Stimulated activated CD4-positive, alpha-beta T cell treated with anti-CD3 and anti-CD28 coated beads, TNF-alpha, amount 100 ng/mL, for 1 hour (primary cell): Measurements from ENCODE around the gene SLC25A1.
"Not testable (repeated sequence)": the region's sequence is repeated elsewhere in the genome, so short reads cannot be mapped to it uniquely, and the experiment has no call there.

Experiments
- DNase-seq, 3 donors: peaks; one replicate each; pipeline ENCODE4 v3.0.0-alpha.2; 2020; ENCODE audit warnings: low read depth in 3 of 3, low spot score in 1 of 3

SLC25A1 gene

GRCh38 chr22:19206287-19206686 is 27.8 kb upstream of the SLC25A1 start:
- DNase-seq = no peak

GRCh38 chr22:19204640-19205039 is 26.1 kb upstream of the SLC25A1 start:
- no peak for DNase-seq

DNA sequence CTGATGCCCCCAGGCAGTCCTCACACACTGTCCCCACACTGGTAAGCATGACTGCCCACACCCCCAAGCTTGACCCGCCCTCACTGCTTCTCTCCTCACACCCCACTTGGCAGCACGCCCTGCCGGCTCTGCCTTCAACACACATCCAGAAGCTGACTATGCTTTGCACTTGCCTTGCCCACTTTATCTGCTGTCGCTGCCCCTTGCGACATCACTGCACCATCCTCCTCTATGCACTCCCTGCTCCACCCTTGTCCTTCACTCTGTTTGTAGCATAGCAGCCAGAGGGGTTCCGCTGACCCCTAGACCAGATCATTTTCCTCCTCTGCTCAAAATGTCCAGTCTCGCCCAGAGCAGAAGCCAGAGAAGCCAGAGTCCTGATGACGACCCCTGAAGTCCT is 25.3 kb upstream of the SLC25A1 start:
- no peak for DNase-seq

DNA sequence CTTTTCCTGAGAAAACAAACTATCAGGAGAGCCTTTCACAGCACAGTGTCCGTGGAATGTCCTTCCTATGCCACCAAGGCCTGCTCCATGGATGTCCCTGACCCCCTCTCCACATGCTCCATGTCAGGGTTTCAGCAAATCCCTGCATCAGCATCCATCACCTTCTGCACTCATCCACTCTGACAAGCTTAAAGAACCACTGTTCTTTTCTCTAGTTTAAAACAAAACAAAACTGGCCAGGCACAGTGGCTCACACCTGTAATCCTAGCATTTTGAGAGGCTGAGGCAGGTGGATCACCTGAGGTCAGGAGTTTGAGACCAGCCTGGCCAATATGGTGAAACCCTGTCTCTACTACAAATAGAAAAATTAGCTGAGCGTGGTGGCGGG is 24.3 kb upstream of the SLC25A1 start:
- not testable (repeated sequence) for DNase-seq

GRCh38 chr22:19201869-19202798 is 23.6 kb upstream of the SLC25A1 start:
- no peak for DNase-seq

GRCh38 chr22:19201130-19201868 is 22.8 kb upstream of the SLC25A1 start:
- no peak for DNase-seq

DNA sequence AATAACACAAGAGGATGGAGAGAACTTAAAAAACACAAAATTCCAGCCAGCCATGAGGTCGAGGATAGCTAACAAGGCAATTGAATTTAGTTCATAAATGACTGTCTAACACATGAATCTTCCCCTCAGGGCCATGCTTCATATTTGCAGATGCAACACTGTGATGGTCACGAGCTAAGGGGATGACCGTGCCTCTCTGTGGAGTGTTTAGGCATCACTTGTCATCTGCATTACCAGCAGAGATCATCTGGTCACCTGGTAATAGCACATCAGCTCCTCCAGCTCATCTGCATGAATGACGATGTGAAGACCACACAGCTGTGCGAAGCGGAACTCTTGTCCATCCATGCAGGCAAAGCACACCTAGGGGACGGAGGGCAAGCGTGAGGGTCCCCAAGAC is 20.9 kb upstream of the SLC25A1 start:
- DNase-seq = no peak

- DNase-seq = no peak
Observed at GRCh38 chr22:19197997-19198865, 19.7 kb upstream of the SLC25A1 start.

DNA sequence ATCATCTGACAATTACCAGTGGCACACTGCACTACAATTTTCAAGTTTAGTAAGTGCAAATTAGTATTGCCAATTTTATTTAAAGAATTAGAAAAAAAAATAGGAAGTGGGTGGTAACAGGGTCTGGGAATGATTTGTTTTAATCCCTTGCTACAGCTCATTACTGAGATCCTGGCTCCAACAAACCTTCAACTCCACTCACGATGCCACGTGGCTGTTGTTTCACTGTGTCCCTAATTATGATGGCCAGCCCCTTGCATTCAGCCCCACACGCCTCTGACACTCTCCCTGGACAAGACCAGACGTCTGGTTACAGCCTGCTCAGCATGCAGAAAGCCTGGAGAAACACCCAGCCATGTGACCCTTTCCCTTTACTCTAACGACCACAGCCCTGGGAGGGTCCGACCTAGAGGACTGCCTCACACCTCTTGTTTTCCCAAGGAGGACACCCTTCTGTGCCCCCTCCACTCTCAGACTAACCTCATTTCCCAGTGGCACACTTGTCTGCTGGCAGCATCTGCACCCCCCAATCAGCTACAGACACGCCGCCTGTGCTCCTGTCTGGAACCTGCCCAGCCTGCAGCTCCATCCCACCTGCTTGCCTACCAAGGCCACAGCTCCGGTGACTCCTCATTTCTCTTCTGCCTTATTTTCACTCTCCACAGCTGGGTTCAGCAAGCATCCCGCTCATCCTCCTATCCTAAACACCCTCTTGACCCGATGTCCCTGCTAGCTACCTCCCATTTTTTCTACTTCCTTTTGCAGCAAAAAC is 18.5 kb upstream of the SLC25A1 start:
- DNase-seq = no peak

DNA sequence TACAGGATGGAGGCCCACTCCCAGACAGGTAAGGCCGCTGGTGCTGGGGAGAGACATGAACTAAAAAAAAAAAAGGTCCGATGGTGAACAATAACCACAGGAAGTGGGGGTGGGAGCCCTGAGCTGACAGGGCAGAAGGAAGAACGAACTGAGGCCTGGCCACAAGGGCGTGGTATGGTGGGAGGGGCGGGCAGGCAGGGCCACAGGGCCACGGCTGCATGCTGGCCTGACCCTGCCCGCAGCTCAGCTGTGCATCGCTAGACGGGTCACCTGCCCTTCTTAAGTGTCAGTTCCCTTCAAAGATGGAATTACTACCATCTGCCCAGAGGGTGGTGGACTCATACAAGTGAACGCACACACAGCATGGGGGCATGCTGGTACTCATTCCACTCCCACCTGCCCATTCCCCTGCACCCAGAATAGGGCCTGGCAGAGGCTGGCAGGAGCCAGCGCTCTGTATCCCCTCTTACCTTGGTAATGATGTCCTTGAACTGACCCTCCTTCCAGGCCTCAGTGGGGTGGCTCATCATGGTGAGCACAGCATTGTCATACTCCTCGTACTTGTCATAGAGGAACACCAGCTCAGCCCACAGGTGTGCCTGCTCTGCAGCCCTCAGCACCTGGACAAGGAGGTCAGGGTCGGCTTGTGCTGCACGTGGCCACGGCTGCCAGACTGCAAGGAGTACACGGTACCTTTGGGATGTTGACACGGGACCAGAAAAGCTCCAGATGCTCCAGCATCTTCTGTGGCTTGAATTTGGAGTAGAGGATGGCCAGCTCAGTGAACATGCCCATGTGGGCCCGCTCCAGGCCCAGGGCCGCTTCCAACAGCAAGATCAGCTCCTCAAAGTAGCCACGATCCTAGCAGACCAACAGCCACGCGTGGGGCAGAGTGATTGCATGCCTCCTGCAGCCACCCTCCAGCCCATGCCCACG is 17.5 kb upstream of the SLC25A1 start:
- DNase-seq = no peak

GRCh38 chr22:19194766-19195536 is 16.4 kb upstream of the SLC25A1 start:
- DNase-seq = no peak

- DNase-seq = no peak
Observed at GRCh38 chr22:19193879-19194278, 15.3 kb upstream of the SLC25A1 start.

DNA sequence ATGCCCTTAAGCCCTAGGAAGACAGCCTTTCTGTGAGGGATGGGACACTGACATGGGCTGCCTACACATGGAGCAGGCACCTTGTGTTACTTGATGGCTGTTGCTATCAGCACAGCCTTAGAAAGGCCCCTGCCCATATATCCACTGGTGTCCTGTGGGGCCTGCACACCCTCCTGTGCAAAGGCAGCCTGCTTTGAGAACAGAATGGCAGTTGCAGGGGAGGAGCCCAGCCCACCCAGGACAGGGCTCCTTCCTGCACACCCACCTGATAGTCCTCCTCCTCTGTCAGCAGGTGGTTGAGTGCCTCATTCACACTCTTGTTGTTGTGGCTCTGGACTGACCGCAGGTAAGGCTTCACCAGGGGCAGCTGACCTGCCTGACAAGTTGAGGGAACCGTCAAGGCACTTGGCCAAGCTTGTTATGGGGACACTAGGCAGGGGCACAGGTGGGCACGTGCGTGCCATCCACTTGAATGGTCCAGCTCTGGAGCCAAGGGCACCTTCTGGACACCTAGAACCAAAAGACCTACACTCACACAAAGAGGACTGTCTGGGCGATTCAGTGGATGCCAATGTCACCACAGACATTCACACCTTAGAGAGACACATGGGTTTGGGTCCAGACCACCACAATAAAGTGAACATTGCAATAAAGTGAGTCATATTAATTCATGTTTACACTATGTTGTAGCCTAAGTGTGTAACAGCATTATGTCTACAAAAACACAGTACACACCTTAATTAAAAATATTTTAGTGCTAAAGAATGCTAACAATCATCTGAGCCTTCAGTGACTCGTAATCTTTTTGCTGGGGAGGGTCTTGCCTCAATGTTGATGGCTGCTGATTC is 9.4 kb upstream of the SLC25A1 start:
- no peak for DNase-seq

GRCh38 chr22:19184276-19184997 is 5.9 kb upstream of the SLC25A1 start:
- DNase-seq = no peak

DNA sequence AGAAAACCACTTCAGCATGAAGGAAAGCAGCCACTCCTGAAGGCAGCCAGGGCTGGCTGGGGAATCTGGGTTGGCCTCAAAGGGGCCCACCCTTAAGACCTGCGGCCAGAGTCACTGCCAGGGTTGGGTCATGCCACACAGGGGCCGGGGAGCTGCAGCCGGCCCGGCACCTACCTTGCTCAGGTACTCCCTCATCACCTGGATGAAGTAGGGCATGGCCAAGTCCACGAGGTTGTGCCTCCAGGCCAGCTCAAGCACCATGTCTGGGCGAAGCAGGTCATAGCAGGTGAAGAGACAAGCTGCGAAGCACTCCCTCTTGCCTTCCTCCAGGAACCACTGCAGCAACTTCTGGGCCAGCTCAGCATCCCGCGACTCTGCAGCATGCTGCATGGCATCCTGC is 4.7 kb upstream of the SLC25A1 start:
- no peak for DNase-seq

GRCh38 chr22:19182472-19183157 is 4.1 kb upstream of the SLC25A1 start:
- no peak for DNase-seq
